KG1 (cell line): ENCODE results near the gene ST8SIA6.
"Not testable (repeated sequence)": the region's sequence is repeated elsewhere in the genome, so short reads cannot be mapped to it uniquely, and the experiment has no call there.

Experiments used
- DNase-seq: peaks from one replicate; lab custom pipeline; 2025; lab: John Stamatoyannopoulos, UW

The ST8SIA6 gene

DNA sequence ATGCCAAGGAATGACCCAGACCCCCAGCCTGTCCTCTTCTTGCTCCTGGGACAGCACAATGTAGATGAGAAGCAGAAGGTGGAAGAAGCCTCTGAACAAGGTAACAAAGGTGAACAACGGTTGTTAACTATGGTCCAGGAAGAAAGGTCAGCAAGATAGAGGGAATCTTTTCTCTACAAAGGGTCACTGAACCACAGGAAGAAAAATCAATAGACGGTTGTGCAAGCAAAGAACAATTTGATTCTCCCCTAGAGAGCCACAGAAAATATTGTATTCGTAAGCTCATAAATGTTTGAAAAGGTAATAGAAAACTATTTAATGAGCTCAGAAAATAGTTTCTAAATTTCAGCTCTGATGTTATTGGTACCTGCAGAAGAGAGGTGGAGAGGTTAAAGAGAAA, 111.3 kb downstream of the ST8SIA6 start:
- no peak for DNase-seq

GRCh38 chr10:17340144-17340829, 114.1 kb downstream of the ST8SIA6 start:
- DNase-seq: no peak

GRCh38 chr10:17335065-17335464, 119.3 kb downstream of the ST8SIA6 start:
- no peak for DNase-seq

GRCh38 chr10:17330501-17330900, 123.9 kb downstream of the ST8SIA6 start:
- DNase-seq: no peak

DNA sequence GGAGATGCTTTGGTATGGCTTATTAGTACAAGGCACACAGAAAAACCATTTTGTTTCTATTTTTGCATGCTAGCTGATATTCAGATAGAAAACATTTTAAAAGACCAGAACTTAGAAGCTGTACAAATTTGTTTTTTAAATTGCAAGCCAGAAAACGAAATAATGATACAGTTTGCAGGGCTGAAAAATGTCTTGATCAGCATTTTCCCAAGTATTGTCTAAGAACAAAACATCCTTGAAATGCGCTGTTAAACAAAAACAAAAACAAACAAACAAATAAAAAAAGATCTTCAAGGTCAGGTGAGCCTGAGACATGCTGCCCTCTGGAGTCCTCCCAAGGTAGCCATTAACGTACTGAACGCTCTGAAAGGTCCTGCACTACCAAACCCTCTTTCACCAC, 128.0 kb downstream of the ST8SIA6 start:
- DNase-seq: no peak

- DNase-seq: not testable (repeated sequence)
Observed at GRCh38 chr10:17321957-17322356, 132.4 kb downstream of the ST8SIA6 start.

GRCh38 chr10:17316488-17317170, 137.8 kb downstream of the ST8SIA6 start:
- no peak for DNase-seq

DNA sequence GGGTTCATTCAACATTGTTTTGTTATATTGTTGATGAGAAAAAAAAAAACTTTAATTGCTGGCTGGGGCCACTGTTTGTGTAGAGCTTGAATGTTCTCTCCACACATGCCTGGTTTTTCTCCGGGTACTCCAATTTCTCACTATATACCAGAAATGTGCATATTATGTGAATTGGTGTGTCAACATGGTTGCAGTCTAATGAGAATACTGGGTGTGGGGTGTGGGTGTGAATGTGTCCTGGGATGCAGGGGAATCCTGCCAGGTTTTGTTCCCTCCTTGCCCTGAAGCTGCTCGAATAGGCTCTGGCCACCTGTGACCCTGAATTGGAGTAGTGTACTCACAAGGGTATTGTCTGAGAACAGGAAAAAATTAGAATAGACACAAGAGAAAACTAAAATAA, 145.0 kb downstream of the ST8SIA6 start:
- DNase-seq: no peak

DNA sequence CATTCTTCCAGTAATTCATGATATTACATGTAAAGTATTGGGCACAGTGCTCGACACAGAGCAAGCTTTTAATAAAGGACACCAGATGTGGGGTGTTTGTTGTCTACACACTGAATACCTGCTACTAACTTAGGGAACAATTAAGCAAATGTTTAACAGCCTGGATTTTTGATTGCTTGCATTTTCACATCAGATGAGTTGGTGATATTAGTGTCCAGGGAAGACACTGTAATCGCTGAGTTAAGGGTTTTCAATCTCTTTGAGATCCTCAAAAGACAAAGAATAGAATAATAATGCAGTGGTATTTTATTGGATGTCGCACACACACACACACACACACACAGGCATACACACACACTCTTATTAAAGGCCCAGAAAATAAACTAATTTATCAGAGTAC, 147.3 kb downstream of the ST8SIA6 start:
- no peak for DNase-seq

GRCh38 chr10:17292375-17292774, 162.0 kb downstream of the ST8SIA6 start:
- DNase-seq: no peak

GRCh38 chr10:17290226-17290625, 164.2 kb downstream of the ST8SIA6 start:
- no peak for DNase-seq

DNA sequence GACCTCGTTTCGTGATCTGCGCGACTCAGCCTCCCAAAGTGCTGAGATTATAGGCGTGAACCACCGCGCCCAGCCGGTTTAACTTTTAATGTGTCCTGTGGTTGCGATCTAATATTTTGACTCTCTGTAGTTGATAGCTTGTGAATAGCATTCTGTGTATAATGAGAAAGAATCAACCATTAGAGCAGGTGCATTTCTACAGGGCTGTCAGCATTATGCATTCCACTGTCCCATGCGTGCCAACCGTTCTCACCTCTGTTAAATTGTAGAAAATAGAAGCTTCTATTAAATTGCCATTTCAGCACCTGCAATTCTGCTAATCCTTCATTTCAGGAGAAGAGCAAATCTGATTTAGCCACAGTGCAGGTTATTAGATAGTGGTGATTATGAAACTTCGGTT, 164.6 kb downstream of the ST8SIA6 start:
- no peak for DNase-seq

DNA sequence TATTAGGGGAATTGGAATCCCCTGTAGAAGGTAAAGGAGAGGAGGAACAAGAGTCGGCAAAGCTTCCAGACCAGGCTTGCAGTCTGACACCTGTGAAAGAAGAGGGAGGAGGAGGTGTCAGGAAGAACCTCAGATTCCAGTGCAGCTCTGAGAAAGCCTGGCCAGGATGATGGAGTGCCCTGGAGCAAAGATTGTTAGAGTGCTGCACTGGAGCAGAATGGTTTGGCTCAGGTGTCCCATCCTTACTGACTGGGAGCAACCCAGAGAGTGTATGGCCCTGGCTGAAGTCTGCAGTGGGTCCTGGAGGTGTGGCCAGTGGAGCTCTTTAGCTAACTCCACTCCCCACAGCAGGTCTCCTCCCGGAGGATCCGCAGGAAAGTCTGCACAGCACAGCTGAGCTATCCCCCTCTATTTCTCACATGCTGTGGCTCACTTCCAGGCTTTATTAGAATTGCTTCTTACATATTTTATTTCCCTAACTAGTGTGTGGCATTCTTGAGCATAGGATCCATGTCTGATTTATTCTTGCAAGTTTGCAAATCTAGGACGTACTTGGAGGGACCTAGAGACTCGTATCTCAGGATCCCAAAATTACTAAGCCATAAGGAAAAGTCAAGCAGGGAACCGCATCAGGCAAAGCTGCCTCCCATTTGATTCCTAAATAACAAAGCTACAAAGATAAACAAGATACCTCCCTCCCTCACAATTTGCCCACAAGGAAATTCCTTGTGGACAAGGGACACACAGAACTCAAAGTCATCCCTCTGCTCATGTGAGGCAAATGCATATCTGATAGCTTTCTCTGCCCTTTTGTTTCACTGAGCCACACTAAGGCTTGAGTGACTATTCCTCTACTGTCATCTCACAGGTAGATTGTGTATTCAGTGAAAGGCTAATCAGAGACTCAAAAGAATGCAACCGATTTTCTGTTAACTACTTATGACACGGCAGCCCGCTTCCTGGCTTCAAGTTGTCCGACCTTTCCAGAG, 167.5 kb downstream of the ST8SIA6 start:
- no peak for DNase-seq

GRCh38 chr10:17282311-17282710, 172.1 kb downstream of the ST8SIA6 start:
- no peak for DNase-seq

DNA sequence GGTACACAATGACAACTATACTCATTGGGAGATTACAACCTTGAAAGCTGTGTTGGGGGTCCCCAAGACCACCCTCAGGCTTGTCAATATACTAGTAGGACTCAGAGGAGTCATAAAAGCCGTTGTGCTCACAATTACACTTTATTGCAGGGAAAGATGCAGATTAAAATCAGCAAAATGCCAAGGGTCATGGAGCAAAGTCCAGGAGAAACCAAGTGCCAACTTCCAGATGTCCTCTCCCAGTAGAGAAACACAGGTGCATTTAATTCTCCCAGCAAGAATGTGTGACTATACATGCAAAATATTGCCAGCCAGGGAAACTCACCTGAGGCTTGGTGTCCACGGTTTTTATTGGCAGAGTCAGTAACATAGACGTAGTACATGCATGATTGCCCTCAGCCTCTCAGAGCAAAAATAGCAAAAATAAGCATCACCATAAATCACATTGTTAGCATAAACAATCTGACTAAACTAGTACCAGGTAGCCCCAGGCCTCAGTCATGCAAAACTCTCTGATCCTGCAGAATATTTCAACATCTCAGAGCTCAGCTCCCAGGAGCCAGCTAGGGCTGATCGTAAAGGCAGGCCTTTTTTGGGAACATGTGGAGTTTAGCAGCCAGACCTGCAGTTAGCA, 175.7 kb downstream of the ST8SIA6 start:
- no peak for DNase-seq

- DNase-seq: no peak
Observed at GRCh38 chr10:17276756-17277424, 177.5 kb downstream of the ST8SIA6 start.

DNA sequence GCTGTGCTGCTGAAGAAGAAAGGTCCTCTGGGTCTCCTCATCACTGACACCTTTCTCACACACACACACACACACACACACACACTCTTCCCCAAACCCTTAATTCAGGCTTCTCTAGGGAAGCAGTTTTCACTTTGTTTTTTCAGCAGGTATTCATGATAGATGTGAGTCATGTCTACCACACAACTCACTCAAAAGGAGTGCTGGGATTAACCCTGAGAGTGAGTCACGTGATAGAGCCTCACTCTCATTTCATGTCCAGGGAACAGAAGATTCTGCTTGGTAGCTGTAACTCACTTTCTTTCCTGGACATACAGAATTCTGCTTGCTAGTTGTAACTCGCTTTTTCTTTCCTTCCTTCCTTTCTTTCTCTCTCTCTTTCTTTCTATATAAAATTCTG, 181.0 kb downstream of the ST8SIA6 start:
- no peak for DNase-seq

GRCh38 chr10:17272648-17273047, 181.7 kb downstream of the ST8SIA6 start:
- no peak for DNase-seq
